WI38 (cell line): ENCODE results near the gene MARK3.

Experiments
- H3K4me3 ChIP-seq: 2 replicates; pipeline ENCODE4 v1.5.1; 2011; ENCODE audit warnings: low read depth, mild to moderate bottlenecking, control low read depth, low read length
- TF ChIP-seq, protein P1 (sequence below): IDR thresholded peaks from 2 replicates; pipeline ENCODE4 v1.5.1; 2012; ENCODE audit warnings: low read depth, mild to moderate bottlenecking, control low read depth, low read length

The MARK3 gene

DNA sequence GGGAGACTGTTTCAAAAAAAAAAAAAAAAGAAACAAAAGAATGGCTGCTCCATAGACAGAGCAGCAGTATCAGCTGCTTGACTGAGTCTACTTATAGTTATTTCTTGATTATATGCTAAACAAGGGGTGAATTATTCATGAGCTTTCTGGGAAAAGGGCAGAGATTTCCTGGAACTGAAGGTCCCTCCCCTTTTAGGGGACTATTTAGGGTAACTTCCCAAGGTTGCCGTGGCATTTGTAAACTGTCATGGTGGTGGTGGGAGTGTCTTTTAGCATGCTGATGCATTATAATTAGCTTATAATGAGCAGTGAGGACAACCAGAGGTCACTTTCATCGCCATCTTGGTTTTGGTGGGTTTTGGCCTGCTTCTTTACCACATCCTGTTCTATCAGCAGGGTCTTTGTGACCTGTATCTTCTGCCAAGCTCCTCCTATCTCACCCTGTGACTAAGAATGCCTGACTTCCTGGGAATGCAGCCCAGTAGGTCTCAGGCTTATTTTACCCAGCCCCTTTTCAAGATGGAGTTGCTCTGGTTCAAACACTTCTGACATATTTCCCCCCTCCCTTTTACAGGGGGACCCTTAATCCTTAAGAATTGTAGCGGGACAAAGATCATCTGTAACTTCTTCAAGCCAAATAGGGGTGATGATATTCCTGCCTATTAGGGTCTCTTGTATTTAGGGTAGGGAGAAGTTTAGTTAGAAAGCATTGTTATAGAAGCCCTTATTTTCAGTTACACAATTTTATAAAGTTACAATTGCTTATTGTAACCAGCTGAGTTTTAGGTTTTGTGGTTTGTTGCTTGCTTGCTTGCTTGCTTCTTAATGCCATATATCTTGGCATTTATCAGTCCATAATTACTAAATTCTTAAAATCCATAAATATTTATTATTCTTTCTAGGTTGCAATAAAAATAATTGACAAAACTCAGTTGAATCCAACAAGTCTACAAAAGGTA, 42.5 kb downstream of the MARK3 start:
- TF ChIP-seq, protein P1, sequence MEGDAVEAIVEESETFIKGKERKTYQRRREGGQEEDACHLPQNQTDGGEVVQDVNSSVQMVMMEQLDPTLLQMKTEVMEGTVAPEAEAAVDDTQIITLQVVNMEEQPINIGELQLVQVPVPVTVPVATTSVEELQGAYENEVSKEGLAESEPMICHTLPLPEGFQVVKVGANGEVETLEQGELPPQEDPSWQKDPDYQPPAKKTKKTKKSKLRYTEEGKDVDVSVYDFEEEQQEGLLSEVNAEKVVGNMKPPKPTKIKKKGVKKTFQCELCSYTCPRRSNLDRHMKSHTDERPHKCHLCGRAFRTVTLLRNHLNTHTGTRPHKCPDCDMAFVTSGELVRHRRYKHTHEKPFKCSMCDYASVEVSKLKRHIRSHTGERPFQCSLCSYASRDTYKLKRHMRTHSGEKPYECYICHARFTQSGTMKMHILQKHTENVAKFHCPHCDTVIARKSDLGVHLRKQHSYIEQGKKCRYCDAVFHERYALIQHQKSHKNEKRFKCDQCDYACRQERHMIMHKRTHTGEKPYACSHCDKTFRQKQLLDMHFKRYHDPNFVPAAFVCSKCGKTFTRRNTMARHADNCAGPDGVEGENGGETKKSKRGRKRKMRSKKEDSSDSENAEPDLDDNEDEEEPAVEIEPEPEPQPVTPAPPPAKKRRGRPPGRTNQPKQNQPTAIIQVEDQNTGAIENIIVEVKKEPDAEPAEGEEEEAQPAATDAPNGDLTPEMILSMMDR, result no peak
- H3K4me3 ChIP-seq, result no peak overlapping the region

DNA sequence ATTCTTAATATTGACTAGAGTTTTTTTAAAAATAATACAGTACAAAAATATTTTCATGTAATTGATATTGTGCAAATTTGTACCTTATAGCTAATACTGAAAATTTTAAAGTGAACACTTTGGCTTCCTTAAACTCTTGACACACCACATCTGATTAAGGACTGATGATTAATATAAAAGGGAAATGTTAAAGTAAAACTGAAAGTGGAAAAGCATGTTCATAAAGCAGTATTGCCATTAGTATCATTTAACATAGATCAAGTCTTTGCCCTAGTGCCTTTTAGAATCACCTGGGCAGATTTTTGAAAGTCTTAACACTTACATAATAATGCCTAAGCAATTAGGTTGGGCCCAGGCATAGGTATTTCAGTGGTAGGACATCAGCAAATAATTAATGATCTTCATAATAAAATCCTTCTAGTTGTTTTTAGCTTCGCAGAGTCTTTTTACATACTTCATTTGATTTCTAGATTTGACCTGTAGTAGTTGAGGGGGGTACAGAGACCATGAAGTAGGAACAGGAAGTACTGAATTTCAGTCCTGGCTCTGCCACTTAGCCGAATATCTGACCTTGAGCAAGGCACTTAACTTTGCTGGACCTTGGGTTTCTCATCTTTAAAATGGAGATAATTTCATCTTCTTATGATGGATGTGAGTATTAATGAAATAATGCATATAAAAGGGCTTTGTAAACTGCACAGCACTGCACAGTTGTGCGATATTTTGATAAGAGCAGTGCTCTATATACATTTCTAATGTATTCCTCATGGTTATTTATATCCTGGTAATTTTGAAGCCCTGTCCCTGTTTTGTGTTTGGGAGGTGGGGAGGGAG, 43.7 kb downstream of the MARK3 start:
- H3K4me3 ChIP-seq, result no peak overlapping the region
- TF ChIP-seq, protein P1, result no peak

DNA sequence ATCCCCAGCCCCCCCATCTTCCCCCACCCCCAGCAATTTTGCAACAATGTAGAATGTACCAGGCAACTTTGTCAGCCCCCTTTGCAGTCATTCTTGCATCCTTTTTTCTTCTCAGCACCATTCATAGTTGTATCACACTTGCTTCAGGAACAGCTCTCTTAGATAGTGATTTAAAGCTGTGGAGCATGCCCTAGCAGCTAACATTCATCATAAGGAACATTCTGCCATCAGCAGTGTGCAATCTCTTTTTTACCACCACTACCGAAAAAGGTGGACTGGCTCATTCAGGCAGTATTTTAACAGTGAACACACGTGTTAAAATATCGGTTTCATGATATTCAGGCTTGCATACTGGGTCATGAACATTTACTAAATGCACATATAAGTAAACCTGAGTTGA, 45.1 kb downstream of the MARK3 start:
- TF ChIP-seq, protein P1, result no peak
- H3K4me3 ChIP-seq, result no peak overlapping the region

GRCh38 chr14:103432627-103433026, 47.4 kb downstream of the MARK3 start:
- TF ChIP-seq, protein P1, result no peak
- no peak overlapping the region for H3K4me3 ChIP-seq

DNA sequence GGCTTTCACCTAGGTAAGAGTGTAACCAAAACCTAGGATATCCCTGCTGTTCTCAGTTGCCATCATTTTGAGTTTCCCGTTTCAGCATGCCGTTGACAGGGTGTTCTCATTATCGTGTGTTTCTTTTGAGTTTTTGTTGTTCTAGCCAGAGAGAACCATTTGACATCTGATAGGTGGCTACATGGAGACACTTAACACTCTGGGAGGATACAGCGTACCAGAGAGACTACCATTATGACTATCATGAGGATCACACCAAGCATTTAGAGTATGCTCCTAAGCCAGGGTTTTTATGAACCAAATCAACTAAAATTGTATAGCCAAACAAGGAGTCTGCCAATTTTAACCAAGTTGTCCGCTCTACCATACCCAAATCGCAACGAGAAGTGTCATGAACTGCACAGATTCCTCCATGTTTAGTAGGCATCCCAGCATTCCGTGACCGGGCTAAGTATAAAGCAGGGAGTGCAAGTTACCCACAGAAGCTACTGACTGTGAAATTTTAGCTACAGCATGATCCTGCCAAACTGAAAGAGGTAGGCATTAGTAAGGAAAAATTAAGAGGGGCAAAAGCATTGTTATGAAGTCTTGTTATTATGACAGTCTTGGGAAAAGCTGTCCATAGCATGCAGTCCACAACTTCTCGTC, 48.8 kb downstream of the MARK3 start:
- H3K4me3 ChIP-seq, result no peak overlapping the region
- TF ChIP-seq, protein P1, result no peak

DNA sequence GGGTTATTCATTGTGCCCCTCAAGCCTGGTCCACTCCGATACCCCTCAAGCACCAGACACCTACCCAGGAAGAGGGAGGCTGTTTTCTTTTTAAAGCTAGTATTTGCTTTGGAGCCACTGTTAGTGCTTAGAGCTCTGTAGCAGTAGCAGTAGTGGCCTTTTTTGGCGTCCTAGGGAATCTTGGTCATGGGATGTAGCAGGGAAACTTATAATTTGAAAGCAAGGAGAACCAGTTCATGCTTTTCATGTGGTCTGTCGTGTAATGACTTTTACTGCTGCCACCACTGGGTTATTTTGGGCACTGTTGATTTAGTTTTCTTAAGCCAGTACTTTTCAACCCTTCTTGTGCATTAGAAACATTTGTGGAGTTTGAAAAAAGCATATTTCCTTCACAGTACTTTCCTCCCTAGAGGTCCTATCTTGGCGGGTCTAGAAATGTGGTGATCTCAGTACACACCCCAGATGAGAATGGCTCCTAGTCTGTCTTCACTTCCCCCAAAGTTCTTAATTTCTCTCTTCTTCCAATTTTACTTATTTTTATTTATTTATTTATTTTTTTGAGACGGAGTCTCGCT, 49.7 kb downstream of the MARK3 start:
- TF ChIP-seq, protein P1, result no peak

More for the DNA sequence above, 49.7 kb downstream of the MARK3 start:
- H3K4me3 ChIP-seq, result no peak overlapping the region
